H1 (cell line): Measurements from ENCODE around the gene MRPS9. TPM values are rescaled to one million over a fixed set of nuclear protein-coding genes. Genes with fewer than 3 reads are reported as not detected.

Experiments
- CBX8 ChIP-seq: fragments of 300-800, 300-1000 bp; sonication (generic); IDR thresholded peaks from 2 replicates; pipeline ENCODE4 v1.7.1; 2016; ENCODE audit warnings: low read depth, low read length, borderline replicate concordance
- CHD2 ChIP-seq: IDR thresholded peaks from 2 replicates; pipeline ENCODE4 v1.6.1; 2012; ENCODE audit warnings: low read length, improper control_type of control experiment
- CHD7 ChIP-seq: fragments of 300-600 bp; sonication (generic); IDR thresholded peaks from 2 replicates; pipeline ENCODE4 v1.7.1; 2012; ENCODE audit warnings: low read length, moderate library complexity, mild to moderate bottlenecking, inconsistent platforms; ENCODE audit not compliant: insufficient replicate concordance
- PHF8 ChIP-seq: fragments of 200-600 bp; sonication (generic); conservative IDR thresholded peaks from 2 replicates; pipeline ENCODE4 v1.7.1; 2012; ENCODE audit warnings: low read depth, mild to moderate bottlenecking, inconsistent platforms, low read length, moderate library complexity
- polyA plus RNA-seq, 7 experiments: library from polyadenylated mRNA; depleted of rRNA in 3 of 7; stranded (reverse) in 5 of 7; unstranded in 2 of 7; fragments of >200 nt in 5 of 7; fragments of 200-250 nt in 2 of 7; gene quantifications; 1 replicate in 5 of 7; 2 replicates in 1 of 7; 4 replicates in 1 of 7; pipeline versions ENCODE4 v1.2.1 to v1.2.3, GENCODE V29; 2011 to 2013; ENCODE audit warnings: missing spikeins in 2 of 7, mixed read lengths in 2 of 7
- total RNA-seq: library from RNA; stranded (reverse); fragmentation: NEBNext Ultra II Directional; extraction: Animal tissue kit (Norgen Biotek cat#: 25700); gene quantifications from 2 replicates; pipeline ENCODE4 v1.2.1, GENCODE V29; 2021

The MRPS9 gene
- total and polyA plus RNA-seq, 2 of the 8 experiments (the other 6 are each of a cell fraction or from before 2014, with no cell fraction given): 36.2 to 71.0 TPM

- no peak for TF ChIP-seq CHD7
- TF ChIP-seq PHF8: no peak
- TF ChIP-seq CHD2: no peak
- no peak for TF ChIP-seq CBX8
Measured at GRCh38 chr2:105070010-105070865, 32.4 kb downstream of the MRPS9 start (continued).
